AML-193 (cell line): ENCODE results near the gene ACTL8.

ENCODE experiments used
- DNase-seq, 2 experiments: peaks; one replicate each; lab custom pipeline; 2025; lab: John Stamatoyannopoulos, UW

ACTL8 gene

DNA sequence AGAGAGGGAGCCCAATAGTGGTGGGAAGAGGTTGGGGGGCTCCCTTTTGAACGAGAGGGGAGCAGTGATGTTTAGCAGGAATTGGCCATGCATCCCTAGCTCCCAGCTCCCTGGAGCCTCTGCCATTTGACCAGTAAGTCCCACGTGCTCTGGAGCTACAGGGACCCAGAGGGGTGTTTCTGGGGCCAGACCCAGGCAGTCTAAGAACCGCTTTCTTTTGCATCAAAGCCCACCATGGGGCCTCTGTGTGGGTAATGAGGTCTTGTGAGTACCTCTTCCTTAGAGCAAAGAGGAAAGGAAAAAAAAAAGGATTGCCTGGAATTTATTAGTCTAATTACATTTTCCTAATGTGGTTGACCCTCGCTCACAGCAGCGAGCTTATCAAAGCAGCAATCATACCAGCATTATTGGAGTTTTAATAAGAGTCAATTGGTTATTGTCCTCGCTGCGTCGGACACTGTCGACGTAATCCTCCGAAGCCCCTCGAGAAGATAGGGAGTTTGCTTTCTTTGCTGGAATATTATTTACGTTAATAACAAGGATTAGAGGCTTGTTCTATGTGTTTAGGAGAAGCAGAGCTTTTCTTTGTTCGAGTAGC lies 17.6 kb downstream of the ACTL8 start:
- DNase-seq, result no peak

DNA sequence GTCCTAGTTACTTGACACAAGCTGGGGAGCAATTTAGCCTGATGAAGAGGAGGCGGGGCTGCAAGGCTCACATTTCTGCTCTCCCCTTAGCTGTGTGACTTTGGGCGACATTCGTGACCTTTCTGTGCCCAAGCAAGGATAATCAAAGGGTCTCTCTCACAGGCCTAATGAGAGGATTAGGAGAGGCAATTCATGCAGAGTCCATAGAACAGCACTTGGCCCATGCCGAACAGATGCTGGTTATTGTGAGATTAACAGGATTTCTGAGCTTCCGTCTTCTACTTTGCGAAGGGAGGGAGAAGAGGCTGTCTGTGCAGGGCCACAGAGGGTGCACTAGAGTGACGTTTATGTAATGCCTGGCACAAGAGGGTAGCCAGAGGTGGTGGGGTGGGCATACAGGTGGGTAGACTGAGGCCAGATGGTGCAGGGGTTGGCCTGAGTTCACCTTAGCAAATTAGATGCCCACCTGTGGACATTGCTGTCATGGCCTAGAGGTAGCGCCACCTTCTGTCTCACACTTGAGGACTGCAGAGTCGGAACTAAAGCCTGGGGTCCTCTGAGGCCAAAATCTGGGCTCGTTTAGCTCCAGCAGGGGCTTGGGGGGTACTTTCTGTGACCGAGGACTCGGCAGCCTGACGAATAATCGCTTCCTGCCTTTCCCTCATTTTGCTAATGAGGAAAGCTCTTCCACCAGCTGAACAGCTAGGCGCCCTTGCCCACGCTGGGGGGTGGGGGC lies 18.6 kb downstream of the ACTL8 start:
- DNase-seq, result no peak

DNA sequence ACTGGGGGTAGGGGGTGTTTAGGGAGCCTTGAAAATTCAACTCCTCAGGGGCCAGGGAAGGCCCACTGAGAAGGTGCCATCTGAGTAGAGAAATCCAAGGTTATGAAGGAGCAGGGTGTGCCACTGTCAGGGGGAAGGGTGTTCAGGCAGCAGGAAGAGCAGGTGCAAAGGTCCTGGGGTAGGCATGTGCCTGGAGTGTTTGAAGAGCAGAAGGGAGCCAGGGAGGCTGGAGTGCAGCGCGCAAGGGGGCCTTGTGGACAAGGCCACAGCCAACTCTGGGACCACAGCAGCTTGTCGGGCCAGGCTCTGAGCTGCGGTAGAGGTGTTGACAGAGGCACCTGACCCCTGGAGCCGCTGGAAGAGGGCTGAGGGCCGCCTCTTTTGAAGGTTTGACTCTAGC lies 19.3 kb downstream of the ACTL8 start:
- no peak for DNase-seq

DNA sequence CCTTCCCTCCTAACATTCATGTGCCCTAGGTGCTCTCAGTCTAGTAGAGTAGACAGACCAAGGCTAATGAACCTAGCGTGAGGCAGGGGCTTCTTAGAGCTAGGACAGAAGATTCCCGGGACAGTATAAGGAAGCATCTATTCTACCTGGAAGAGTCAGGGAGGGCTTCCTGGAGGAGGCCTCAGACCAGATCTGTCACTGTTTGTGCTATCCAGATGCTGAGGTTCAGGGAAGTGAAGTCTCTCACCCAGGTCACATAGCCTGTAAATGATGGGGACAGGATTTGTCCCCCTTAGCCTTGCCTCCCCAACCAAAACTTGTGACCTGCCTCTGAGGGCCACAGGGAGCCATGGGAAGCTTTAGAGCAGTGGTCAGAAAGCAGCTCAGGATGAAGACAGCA lies 20.7 kb downstream of the ACTL8 start:
- DNase-seq, result no peak

DNA sequence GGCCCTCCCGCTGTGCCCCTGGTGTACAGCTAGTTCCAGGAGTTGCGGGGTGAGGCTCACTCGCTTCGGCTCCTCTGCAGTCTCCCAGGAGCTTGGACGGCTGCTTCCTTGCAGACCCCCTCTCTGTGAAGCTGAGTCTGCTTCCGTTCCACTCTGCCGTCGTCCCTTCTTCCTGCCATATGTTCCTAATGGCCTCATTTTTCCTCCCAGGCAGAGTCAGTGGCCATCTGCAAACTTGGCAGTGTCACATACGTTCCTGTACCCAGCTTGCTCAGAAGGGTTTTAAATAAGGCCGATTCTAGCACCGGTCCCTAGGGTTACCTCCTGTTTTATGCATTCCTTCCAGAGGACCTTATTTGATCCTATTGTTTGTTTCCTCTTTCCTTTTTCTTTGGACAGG lies 21.3 kb downstream of the ACTL8 start:
- DNase-seq, result no peak

DNA sequence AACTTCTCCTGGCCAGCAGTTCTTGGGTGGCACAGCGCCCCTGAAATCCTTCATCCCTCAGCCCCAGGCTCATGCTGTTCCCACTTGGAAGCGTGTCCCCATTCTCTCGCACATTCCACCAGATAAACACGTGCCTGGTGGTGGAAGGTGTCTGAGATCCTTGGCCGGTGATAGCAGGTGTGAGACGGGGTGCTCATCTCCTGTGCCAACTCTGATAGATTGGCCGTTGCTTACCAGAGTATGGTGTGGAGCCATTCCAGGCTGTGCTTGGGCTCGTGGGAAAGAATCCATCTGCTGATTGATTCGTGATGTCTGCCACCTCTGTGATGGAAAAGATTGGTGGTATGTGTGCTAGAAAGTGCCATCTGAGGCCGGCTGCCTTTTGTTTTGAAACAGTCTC lies 22.2 kb downstream of the ACTL8 start:
- no peak for DNase-seq

DNA sequence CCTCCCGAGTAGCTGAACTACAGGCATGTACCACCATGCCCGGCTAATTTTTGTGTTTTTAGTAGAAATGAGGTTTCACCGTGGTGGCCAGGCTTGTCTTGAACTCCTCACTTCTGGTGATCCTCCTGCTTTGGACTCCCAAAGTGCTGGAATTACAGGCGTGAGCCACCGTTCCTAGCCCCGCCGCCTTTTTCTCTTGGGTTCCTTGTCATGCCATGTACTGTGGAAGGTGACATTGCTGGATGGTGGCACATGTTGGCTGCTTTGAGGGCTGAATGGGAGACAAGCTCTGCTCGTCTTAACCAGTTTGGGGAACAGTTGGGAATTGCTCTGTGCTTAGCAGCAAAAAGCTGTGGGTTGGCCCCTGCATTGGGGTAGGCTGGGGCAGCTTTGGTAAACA lies 22.7 kb downstream of the ACTL8 start:
- DNase-seq, result no peak

DNA sequence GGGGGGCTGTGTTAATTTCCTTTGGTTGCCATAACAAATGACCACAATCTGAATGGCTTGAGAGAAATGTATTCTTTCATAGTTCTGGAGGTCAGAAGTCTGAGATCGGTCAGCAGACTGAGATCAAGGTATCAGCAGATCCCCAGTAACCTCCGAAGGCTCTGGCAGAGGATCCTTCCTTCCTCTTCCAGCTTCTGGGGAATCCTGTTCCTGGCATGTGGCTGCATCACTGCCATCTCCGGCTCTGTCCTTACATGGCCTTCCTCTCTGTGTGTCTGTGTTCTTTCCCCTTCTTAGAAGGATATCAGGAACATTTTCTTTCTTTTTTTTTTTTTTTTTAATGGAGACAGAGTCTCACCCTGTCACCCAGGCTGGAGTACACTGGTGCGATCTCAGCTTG lies 25.8 kb downstream of the ACTL8 start:
- no peak for DNase-seq

DNA sequence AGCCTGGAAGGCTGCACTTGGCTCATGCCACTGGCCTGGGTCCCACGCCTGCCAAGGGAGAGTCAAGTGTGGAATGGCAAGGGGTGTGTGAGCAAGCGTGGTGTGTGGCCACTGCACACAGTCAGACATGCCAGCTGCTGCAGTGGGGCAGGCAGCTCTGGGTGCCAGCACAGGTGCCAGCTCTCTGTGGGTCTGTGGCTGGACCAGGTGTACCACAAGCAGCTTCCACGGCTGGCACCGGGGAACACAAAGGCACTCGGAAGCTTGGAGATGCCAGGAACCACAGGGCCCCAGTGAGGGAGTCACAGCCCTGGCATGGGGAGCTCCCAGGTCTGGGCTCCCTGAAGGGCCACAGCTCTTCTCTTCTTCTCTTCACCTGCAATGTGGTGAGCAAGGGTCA lies 34.8 kb downstream of the ACTL8 start:
- DNase-seq, result no peak

DNA sequence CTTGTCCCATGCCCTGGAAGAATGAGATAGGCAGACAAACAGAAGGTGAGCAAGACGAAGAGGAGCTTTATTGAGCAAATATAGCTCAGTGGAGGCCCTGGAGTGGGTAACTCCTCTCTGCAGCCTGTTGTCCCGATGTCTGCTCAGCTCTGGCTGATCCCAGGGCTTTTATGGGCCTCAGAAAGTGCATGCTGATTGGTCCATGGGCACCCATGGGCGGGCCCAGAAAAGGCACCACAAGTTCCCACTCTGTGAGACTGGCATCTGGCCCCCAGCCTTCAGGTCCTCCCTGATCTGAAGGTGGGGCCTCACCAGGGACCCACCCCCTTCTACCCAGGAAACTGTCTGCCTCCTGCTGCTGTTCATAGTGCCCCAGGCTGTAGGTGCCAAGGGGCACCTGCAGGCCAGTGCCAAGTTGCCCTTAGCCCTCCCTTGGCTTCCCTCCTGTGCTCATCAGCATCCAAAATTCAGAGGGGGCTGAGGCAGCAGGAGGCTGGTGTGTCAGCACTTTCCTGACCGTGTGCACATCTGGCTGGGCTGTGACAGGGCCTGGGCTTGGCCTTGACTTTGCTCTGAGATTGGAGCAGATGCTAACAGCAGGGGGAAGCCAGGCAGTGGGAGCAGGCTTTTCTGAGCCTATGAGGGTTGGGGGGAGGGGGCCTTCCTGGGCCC lies 35.4 kb downstream of the ACTL8 start:
- no peak for DNase-seq

DNA sequence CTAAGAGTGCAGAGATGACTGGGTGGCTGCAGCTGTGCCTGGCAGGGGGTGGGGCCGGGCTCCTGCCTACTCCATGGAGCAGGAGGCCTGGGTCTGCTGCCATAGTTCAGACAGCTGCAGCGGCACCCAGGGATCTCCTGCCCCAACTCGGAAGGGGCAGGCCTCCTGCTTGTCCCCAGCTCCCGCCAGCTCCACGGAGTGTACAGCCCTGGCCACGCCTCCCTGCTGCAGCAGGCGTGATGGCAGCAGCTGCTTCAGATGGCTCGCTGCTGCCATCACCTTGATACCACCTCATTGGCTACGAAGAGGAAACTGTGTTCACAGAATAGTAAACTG lies 35.9 kb downstream of the ACTL8 start:
- no peak for DNase-seq

DNA sequence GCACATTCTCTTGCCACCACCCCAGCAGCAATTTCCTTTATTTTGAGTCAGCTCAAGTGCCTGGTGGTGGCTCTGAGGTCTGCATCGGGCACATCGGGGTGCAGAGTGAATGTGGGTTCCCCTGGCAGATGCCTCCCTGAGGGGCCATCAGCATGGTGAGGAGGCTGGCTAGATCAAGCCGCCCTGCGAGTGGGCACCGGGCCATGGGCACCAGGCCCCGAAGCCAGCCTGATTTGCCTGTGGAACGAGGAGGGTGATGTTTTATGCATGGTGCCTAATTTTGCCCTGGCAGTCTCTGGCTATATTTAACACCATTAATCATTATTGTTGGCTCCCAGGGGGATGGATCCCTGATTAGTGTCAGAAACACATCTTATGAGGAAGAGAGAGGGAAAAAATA lies 36.3 kb downstream of the ACTL8 start:
- DNase-seq, result no peak

DNA sequence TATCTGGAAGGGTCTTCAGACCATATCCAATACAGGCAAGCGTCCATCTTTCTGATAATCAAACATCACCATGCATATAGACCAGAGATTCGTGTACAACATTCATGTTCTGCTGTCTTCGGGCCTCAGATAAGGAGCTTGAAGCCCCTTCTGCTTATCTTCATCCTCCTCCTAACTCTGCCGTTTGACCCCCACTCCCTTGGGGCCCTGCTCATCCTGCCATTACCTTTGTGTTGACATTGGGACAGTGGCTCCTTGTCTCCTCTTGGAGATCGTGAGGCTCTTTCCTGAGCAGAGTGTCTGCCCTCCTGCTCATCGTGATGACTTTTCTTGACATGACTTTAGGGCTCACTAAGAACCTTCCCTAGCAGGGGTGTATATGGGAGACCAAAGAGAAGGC lies 37.3 kb downstream of the ACTL8 start:
- DNase-seq, result no peak

DNA sequence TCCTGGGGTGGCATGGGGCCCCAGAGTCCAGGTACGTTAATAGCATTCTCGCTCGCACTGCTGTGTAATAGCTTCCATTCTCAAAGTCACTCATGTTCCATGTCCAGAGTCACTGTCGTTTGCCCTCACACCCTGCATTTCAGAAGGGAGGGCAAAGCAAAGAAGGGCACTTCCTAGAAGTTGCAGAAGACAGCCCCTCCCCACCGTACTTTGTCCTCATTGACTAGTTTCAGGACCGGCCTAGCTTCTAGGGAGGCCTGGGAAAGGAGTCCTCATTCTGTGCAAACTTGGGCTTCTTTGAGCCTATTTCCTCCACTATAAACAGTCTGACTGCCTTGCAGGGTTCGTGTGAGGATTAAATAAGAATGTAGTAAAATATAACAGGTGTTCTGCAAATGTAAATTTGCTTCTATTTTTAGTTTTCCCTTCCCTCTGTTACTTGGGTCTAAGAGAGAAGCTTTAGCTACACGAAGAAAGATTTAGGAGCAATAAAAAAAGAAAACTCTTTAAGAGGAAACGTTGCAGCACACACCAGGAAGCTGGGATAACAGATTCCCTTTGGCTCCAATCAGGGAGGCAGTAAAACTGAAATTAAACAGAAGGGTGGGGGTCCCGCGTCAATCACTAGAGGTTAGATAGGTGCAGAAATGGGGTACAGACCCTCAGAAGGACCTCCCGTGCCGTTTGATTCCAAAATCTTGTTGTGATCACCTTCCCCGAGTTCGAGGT lies 40.1 kb downstream of the ACTL8 start:
- DNase-seq, result no peak

DNA sequence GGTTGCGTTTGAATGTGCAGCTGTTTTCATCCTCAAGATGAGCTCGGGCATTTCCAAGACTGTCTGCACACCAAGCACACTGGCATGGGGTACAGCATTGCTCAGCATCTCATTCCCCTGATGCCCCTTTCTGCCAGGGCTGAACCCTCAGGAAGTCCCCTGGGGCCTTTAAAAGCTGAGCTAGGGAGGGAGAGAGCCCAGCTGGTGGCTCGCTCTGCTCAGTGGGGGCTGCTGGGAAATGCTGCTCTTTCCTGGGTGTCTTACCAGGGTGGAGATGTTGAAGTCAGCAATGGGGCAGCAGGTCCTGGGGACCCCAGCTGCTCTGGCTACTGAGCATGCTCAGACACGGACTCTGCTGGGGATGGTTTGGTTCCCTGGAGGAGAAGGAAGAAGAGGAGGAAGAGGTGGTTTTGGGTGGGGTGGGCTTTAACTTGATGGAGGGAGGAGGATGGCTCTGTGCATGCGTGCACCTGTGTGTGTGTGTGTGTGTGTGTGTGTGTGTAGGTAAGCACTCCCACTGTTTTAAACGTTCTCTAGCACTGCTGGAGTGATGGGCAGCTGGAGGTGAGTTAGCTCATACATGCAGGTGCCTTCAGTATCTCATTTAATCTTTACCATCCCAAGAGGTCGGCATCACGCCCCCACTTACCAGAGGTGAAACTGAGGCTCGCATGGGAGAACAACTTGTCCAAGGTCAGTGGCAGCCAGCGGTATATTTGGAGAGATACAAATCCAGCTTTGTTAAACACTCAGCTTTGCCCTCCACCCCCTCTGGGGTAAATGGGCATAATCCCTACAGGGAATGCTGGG lies 40.9 kb downstream of the ACTL8 start:
- DNase-seq, result no peak

DNA sequence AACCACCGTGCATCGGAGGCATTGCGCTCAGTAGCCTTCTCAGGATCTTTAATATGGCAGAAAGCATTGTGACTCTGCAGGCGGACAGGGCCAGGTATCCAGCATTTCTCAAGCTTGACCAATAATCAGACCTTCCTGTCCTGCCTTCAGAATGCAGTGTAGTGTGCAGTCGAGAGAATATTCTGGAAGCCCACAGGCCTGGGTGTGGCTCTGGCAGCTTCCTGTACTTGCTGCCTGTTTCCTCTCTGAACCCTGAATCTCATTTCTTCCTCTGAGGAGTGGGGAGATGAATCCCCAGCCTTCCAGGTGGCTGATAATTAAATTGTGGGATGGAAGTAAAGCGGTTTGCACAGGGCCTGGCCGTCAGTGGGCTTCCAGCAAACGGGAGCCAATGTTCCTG lies 42.3 kb downstream of the ACTL8 start:
- no peak for DNase-seq

DNA sequence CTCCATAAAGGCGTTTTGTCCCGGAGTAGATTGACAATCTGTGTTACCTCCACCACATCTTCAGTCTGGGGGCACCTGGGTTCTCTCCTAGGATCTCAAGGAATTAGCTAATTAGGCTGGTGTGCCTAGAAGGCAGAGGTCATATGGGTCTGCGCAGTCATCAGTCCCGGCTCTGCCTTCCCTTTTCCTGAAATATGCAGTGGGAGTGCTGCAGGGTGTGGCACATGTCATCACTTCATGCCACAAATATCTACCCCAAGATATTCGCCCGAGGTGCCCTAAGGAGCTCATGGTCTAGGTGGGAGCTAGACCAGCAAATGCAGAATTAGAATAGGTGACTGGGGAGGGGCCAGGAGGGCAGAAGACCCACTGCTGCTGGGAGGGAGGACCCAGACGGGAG lies 42.9 kb downstream of the ACTL8 start:
- no peak for DNase-seq

DNA sequence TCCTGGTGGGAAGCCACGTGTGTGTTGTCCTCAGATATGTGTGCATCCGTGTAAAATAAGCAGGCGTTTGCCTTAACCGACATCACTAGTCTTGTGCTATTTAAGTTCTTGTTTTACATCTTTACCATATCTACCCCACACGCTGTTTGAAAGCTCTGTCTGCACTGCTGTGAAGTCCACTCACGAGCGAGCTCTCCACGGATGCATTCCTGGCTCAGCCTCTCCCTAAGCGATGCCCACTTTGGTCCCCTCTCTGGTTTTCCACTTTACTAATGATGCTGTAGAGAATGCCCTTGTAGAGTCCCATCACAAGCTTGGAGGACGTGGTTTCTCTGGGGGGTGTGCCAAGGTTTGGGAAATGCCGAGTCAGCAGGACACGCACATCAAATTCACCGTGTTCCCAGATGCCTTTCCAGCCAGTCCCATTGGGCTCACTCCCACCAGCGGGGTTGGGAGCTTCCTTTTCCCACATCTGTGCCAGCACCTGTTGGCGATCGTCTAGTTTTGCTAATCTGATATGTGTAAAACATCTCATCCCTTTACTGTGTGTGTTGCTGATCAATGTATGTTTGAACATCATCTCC lies 43.8 kb downstream of the ACTL8 start:
- DNase-seq, result no peak

DNA sequence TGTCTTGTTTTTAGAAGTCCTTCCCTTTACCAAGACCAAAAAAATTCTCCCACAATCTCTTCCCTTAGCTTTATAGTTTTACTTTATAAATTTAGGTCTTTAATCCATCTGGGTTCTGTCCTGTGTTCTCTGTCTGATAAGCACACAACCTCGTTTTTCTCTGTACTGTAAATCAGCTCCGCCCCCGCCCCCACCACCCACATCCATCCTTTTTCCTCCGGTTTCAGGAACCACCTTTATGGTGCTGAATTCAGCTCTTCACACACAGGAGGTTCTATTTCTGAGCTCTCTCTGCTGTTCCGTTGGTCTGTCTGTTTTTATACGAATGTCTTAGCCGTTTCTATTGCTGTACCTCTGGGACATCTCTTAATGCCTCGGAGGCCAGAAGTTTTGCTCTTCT lies 44.5 kb downstream of the ACTL8 start:
- no peak for DNase-seq

DNA sequence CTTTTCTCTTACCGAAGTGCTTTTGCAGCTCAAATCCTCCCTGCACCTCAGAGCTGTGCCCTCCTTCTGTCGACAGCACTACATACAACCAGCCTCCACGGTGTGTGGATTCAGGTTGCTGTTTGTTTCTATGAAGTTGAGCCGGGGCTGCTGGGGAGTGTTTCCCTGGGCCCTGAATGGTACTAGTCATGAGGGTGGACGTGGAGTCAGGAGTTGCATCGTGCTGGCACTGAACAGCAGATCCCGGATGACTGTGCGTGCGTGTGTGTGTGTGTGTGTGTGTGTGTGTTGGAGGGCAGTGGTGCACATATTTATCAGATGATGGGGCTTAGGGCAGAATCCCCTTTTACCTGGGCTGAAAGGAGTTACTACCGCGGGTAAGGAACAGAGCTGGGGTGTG lies 47.0 kb downstream of the ACTL8 start:
- DNase-seq, result no peak

DNA sequence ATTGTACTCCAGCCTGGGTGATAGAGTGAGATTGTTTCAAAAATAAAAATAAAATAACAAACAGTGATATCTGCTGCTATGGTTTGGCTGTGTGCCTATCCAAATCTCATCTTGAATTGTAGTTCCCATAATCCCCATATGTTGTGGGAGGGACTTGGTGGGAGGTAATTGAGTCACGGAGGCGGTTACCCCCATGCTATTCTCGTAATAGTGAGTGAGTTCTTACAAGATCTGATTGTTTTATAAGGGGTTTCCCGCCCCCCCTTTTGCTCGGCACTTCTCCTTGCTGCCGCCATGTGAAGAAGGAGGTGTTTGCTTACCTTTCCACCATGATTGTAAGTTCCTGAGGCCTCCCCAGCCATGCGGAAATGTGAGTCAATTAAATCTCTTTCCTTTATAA lies 47.8 kb downstream of the ACTL8 start:
- DNase-seq, result no peak
